HG03108 (cell line): Measurements from ENCODE around the gene CTSH.
A peak's percentile ranks its signal among the peaks of the same experiment; 100 is the strongest.

ENCODE experiments used
- ATAC-seq: cut with Tn5 transposase; IDR thresholded peaks from one replicate; pipeline ENCODE4 v1.9.1; 2021; ENCODE audit warnings: moderate library complexity; ENCODE audit not compliant: unreplicated experiment

The CTSH gene

GRCh38 chr15:78978601-78979179, 33.8 kb upstream of the CTSH start:
- ATAC-seq = no peak

DNA sequence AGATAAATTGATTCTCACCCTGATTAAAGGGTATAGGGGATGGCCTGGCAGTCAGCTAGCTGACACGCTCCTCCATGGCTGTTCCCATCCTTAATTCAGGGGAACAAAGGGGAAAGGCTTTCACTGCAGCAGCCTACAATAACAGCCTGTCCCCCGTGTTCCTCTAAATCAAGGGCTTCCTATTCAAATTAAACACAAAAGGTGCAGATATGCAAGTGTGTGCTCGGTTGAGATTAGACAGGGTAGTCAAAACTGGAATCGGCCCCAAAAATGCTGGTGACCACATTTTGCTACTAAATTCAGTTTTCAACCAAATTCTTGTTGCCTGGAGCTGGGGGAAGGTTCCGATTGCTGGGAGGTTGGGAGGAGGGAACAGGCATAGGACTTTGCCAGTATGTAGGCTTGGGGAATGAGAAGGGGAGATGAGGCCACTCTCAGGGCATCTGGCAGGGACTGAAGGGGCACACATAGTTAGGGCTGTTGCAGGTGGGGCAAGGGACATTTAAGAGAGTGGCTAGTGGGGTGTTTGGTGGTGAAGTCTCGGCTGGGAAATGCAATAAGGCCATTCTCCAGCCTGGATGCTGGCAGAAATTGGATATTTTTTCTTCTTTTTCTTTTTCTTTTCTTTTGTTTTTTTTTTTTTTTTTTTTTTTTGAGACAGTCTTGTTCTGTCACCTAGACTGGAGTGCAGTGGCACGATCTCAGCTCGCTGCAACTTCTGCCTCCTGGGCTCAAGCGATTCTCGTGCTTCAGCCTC, 32.9 kb upstream of the CTSH start:
- ATAC-seq = peak; percentile 21

DNA sequence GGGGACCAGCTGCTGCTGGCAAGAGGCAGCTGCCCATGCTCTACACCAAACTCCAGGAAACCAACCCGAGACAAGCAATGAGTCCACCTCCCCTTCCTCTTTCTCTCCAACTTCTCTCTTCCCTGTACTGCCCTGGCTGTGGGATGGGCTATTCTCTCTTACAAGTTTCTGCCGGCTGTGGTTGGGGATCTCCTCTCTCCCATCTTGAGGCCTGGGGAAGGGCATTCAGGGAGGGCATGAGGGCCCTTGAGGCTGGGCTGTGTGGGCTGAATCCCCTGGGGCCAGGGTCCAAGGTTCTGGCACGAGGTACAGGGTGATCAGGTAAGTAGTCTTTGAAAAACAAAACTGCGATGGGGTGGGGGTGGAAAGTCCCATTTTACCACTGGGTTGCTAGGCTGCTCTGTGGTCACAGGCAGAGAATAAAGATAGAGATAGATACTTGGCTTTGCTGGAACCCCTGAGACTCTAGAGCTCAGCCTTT, 32.3 kb upstream of the CTSH start:
- ATAC-seq = peak; percentile 55

DNA sequence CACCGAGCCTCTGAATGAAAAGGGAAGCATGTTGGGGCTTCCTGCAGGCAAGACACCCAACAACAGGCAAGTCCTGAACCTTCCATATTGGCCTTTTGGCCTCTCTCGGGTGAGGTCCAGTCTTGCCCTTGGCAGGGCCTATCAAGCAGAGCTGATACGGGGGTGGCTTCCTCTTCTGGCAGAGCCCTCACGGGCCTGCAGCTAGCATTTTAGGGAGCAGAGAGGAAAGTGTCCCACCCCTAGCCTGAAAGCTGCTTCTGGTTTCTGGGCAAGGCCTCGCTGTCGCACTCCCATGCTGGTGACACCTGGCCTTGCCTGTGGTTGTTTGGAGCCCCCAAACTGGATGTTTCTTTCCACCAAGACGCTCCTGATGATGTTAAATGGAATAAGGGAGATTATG, 31.8 kb upstream of the CTSH start:
- ATAC-seq = no peak

GRCh38 chr15:78974272-78974918, 29.5 kb upstream of the CTSH start:
- no peak for ATAC-seq

DNA sequence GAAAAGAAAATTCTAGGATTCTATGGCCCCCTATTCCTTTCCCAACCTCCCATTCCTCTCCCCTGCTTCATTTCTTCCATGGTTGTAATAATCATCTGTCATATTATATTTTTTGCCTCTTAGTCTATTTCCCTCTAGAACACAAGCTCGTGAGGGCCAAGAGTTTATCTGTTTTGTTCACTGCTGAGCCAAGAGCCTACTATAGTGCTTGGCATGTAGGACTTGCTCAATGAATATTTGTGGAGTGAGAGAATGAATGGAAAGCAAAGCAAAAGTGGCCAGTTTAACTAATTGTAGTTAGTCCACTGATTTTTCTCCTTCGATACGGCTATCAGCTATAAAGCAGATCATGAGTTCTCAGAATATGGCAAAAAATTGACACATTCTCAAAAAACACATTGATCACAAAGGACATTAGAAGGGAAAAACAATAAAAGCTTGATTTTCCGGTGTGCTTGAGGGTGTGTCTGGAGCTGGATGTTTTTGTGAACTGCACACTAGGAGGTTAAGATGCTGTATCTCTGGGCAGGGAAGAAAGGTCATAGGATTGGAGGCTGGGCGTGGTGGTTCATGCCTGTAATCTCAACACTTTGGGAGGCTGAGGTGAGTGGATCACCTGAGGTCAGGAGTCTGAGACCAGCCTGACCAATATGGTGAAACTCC, 25.0 kb upstream of the CTSH start:
- ATAC-seq = no peak

- no peak for ATAC-seq
Observed at GRCh38 chr15:78968539-78969271, 23.9 kb upstream of the CTSH start.

DNA sequence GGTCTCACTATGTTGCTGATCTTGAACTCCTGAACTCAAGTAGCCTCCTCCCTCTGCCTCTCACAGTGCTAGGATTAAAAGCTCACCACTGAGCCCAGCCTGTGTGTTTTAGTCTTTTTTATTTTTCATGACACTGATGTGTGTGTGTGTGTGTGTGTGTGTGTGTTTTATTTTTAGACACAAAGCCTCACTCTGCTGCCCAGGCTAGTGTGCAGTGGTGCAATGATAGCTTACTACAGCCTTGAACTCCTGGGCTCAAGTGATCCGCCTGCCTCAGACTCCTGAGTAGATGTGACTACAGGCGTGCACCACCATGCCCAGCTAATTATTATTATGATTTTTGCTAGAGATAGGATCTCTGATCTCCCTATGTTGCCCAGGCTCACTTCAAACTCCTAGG, 23.3 kb upstream of the CTSH start:
- ATAC-seq = no peak

- ATAC-seq = no peak
Observed at GRCh38 chr15:78960308-78960707, 15.5 kb upstream of the CTSH start.

DNA sequence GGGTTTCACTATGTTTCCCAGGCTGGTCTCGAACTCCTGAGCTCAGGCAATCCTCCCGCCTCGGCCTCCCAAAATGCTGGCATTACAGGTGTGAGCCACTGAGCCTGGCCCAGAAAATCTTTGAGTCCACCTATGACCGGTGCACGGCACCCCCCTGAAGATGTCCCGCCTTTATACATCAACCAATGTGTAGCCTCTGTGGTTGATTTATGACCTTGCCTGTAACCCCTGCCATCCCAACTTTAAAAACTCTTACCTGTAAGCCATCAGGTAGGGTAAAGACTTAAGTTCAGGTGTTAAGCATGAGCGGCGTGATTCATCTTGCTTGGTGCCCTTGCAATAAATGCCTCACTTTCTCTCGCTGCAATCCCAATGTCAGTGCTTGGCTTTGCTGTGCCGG, 14.5 kb upstream of the CTSH start:
- ATAC-seq = no peak

DNA sequence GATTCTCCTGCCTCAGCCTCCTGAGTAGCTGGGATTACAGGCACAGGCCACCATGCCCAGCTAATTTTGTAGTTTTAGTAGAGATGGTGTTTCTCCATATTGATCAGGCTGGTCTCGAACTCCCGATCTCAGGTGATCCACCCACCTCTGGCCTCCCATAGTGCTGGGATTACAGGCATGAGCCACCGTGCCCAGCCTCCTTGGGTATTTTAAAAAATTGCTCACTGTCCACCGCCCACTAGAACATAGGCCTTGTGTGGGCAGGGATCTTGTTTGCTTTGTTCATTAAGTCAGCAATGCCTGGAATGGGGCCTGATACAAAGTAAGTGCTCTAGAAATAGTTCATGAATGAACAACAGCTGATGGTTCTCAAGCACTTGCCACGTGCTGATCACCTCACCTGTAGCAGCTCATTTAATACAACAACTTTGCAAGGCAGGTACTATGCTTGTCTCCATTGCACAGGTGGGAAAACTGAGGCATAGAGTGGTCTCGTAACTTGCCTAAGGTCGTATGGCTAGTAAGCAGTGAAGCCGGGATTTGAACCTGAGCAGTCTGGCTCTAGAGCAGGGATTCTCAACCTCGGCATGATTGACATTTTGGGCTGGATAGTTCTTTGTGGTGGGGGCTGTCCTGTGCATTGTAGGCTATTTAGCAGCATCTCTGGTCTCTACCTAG, 12.7 kb upstream of the CTSH start:
- ATAC-seq = no peak

DNA sequence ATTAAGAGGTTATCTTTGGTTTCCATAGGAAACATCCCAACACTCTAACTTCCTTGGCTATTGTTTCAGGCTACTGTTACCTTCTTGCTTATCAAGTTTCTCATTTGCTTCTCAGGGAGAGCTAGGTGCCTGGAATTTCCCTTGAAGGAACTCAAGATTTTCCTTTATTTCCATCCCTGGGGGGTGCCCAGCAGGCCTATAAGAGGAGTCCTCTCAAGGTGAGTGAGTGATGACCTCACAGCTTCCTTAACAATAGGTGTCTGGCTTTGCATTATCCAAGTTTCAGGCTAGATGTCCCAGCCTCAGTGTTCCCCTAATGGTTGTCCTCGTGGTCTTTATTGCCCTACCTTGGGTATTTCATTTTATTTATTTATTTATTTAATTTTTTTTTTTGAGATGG, 12.1 kb upstream of the CTSH start:
- no peak for ATAC-seq

GRCh38 chr15:78955355-78955754, 10.5 kb upstream of the CTSH start:
- no peak for ATAC-seq

DNA sequence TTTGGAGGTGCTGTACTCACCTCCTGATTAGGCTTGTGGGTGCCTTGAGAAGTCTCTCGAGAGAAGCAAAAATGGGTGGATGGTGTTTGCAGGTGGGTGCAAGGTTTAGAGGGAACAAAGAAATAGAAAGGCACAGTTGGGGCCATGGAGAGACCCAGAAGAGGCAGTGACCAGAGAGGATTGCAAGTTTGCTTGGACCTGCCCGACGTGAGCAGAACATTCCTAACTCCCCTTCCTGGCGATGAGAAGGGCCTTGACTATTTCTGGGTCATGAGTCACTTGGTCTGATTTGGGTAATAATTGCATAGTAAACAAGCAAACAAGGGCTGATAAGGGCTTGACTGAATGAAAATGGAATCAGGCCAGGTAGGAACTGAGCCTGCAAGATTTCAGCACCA, 7.0 kb upstream of the CTSH start:
- ATAC-seq = no peak

DNA sequence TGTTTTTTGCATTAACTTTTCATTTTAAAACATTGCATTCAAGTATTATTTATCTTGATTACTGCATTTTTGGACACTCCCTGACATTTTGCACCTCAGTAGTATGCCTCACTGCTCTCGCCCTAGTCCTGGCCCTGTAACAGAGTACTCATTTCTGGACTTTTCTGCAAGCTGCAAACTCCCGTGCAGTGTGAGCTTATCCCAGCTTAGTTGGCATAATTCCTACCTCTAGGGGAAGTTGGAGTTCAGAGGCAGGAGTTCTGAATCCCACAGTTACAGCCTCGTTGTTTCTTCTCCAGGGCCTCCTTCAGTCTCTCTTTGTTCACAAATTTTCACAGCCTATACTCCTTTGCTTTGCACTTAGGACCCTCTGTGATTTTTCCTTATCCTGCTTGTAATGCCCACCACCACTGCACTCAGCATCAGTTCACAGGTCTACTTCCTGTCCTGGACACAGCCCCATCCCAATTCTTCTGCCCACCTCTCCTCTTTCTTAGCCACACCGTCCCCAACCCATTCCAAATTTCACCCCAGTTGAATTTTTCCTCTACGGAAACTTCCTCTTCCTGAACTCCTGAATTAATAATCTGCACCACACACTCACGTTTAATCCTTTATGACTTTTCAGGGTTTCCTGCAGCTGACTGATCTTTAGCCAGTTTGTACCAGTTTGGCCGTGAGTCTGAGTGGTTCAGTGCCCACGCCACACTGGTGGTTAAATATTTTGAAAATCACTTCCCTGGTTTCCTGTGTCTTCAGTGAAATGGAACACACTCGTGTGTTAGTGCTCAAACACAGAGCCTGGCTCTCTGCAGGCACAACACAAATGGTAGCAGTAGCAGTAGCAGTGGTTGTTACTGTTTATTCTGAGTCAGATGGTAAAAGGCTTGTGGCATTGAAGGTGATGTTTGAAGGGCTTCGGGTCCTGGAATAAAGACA, 6.3 kb upstream of the CTSH start:
- no peak for ATAC-seq

- no peak for ATAC-seq
Observed at GRCh38 chr15:78950343-78950742, 5.5 kb upstream of the CTSH start.

- ATAC-seq = no peak
Observed at GRCh38 chr15:78949461-78949860, 4.6 kb upstream of the CTSH start.

GRCh38 chr15:78947506-78947905, 2.7 kb upstream of the CTSH start:
- ATAC-seq = no peak

- ATAC-seq = no peak
Observed at GRCh38 chr15:78946493-78946892, 1.6 kb upstream of the CTSH start.
